Epithelial cell of esophagus (primary cell): Measurements from ENCODE around the gene CIDEC.
"Not testable (repeated sequence)": the region's sequence is repeated elsewhere in the genome, so short reads cannot be mapped to it uniquely, and the experiment has no call there.

Experiments
- DNase-seq: peaks from one replicate; pipeline ENCODE4 v3.0.0; 2010; ENCODE audit warnings: low read depth
- H3K4me3 ChIP-seq: 2 replicates; pipeline ENCODE4 v1.5.1; 2011; ENCODE audit warnings: mild to moderate bottlenecking, low read length, control low read depth
- TF ChIP-seq, protein P1 (sequence below): IDR thresholded peaks from 2 replicates; pipeline ENCODE4 v1.5.1; 2011; ENCODE audit warnings: low read depth, mild to moderate bottlenecking, low read length, control low read depth, inconsistent platforms; ENCODE audit not compliant: insufficient read depth; ENCODE audit errors: missing control alignments

Gene CIDEC

DNA sequence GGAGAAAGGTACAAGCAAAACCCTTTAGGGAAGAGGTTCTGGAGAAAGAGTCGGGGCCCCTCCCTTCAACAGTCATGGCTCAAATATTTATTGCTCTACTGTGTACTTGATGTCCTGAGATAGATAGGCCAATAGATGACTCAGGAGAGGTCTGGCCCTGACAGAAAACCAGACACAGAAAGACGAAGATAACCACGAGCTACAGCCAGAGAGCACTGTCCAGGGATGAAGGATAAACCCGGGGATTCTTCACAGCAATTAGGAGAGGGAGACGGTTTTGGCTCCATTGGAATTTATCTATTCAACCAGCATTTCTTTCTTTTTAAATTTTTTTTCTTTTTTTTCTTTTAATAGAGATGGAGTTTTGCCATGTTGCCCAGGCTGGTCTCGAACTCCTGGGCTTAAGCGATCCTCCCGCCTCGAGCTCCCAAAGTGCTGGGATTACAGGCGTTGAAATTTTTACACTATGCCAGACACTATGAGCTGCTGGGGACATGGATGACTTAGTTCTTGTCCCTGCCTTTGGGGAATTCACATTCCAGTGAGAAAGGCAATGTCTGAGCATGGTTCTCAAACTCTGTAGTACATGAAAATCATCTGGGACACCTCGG is 4.6 kb upstream of the CIDEC start:
- peak; percentile 92 for DNase-seq
- TF ChIP-seq, protein P1, sequence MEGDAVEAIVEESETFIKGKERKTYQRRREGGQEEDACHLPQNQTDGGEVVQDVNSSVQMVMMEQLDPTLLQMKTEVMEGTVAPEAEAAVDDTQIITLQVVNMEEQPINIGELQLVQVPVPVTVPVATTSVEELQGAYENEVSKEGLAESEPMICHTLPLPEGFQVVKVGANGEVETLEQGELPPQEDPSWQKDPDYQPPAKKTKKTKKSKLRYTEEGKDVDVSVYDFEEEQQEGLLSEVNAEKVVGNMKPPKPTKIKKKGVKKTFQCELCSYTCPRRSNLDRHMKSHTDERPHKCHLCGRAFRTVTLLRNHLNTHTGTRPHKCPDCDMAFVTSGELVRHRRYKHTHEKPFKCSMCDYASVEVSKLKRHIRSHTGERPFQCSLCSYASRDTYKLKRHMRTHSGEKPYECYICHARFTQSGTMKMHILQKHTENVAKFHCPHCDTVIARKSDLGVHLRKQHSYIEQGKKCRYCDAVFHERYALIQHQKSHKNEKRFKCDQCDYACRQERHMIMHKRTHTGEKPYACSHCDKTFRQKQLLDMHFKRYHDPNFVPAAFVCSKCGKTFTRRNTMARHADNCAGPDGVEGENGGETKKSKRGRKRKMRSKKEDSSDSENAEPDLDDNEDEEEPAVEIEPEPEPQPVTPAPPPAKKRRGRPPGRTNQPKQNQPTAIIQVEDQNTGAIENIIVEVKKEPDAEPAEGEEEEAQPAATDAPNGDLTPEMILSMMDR, result no peak
- no peak overlapping the region for H3K4me3 ChIP-seq

DNA sequence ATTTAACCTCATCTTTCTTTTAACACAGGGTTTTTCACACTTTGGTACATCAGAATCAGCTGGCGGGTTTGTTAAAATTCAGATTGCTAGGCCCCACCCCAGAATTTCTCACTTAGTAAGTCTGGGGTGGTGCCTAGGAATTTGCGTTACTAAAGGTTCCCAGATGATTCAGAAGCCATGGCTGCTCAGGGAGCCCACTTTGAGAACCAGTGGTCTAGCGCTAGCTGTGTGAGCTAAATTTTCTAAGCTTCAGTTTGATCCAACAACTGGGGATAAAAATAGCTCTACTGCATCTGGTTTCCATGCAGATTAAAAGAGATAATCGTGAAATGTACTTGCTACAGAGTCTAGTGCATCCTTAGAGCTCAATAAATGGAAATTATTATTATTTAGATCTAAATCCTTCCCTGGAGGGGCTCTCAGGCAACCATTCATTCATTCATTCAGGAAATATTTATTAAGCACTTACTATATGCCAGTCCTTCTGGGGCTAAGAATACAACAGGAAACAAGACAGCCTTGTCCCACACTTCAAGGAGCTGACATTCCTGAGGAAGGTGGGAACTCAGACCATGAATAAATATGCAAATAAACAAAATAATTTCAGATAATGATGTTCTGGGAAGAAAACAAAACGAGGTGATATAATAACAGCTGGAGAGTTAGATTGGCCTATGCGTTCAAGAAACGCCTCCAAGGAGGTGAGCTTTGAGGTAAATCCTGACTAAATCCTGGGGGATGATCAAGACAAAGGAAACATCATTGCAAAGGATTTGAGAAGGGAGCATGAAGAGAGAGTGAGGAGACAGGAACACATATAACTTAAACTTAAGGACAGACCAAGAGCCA is 3.9 kb upstream of the CIDEC start:
- no peak for DNase-seq
- H3K4me3 ChIP-seq, result no peak overlapping the region
- TF ChIP-seq, protein P1, result no peak

DNA sequence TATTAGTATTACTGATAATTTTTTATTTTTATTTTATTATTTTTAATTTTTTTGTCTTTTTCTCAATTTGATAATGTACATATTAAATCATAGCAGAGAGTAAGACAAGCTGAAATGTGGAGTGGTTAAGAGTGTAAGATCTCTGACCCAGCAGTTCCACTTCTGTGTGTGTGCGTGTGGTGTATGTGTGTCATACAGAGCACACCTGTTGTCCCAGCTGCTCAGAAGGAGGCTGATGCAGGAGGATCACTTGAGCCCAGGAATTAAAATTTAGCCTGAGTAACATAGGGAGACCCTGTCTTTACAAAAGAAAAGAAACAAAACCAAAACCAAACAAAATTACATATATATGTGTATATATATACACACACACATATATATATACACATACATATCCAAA is 1.4 kb upstream of the CIDEC start:
- TF ChIP-seq, protein P1, result no peak
- H3K4me3 ChIP-seq, result no peak overlapping the region
- DNase-seq, result no peak

DNA sequence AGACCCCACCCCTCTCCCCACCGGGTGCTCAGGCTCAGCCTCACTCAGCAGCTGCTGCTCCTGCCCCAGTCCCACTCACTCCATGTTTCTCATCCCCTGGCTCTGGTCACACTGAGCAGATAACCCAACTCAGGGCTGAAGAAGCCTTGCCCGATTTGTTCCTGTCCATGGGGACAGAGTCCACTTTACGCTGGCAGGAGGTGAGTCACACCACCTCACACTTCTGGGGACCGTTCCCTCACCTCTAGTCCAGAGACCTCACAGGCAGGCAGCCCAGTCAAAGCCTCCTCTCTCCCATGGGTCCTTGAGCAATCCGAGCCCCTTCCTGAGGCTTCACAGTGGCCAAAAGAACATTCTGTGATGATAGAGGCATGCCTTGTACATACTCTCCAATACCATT is 1.4 kb downstream of the CIDEC start:
- H3K4me3 ChIP-seq, result no peak overlapping the region
- no peak for DNase-seq
- TF ChIP-seq, protein P1, result no peak

DNA sequence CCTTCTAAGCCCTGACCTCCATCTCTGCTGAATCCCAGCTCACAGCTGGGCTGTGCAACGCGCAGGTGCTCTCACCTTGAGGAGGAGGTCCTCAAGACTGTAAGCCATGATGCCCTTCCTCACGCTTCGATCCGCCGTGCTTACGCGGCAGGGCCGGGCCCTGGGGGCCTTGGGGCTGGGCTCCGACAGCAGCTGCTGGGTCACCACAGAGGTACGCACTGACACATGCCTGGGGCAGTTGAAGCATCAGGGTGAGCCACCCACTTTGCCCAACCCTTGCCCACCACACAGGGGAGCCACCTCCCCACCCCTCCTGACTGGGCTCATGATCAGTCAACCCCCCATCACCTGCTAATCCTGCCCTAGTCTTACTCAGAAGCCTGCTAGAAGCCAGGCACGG is 3.1 kb downstream of the CIDEC start:
- H3K4me3 ChIP-seq, result no peak overlapping the region
- TF ChIP-seq, protein P1, result no peak
- no peak for DNase-seq

DNA sequence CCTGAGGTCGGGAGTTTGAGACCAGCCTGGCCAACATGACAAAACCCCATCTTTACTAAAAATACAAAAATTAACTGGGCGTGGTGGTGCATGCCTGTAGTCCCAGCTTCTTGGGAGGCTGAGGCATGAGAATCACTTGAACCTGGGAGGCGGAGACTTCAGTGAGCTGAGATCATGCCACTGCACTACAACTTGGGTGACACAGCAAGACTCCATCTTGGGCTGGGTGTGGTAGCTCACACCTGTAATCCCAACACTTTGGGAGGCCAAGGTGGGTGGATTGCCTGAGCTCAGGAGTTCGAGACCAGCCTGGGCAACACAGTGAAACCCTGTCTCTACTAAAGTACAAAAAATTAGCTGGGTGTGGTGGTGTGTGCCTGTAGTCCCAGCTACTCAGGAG is 3.8 kb downstream of the CIDEC start:
- H3K4me3 ChIP-seq, DNase-seq: not testable (repeated sequence)

DNA sequence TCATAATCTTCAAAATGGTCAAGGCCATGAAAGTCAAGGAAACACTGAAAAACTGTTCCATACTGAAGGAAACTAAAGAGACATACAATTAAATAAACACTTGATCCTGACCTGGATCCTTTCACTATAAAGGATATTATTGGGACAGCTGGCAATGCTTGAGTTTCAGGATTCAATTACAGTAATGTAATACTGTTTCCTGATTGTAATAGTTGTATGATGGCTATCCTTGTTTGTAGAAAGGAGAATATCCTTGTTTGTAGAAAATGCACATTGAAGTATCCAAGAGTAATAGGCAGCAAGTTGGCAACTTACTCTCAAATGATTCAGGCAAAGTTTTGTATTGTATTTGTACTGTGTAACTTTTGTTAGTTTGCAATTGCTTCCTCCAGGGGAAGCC is 4.6 kb downstream of the CIDEC start:
- H3K4me3 ChIP-seq, result no peak overlapping the region
- no peak for DNase-seq
- TF ChIP-seq, protein P1, result no peak

DNA sequence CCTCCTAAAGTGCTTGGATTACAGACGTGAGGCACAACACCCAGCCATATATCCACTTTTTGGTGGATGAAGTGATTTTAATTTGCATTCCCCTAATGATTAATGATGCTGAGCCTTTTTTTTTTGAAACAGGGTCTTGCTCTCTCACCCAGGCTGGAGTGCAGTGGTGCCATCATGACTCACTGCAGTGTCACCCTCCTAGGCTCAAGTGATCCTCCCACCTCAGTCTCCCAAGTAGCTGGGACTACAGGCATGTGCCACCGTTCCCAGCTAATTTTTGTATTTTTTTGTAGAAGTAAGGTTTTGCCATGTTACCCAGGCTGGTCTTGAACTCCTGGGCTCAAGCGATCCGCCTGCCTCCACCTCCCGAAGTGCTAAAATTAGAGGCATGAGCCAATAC is 8.0 kb downstream of the CIDEC start:
- DNase-seq, H3K4me3 ChIP-seq: not testable (repeated sequence)
